ENCODE data around the gene NUP93. TPM values are rescaled to one million over a fixed set of nuclear protein-coding genes. Genes with fewer than 3 reads are reported as not detected.

The NUP93 gene
- total and polyA plus RNA-seq, 2 of the 8 experiments (the other 6 are each of a cell fraction or from before 2014, with no cell fraction given), result 147 to 201 TPM

- Histone ChIP-seq H3K79me2 (ENCODE audit: control insufficient read depth in 1 of 2, insufficient read depth in 2 of 2, low read length in 2 of 2) (no peaks in the 10 kb centered on the region), H3K23me2 (ENCODE audit: low read depth, low read length) (no peaks in the 10 kb centered on the region), H3K23ac (ENCODE audit: insufficient read length) (no peak overlapping the region), H3K4ac (replicated peaks; ENCODE audit: insufficient read length, low read depth, low read length) (no peak overlapping the region), H3K9me3 (ENCODE audit: insufficient read depth in 2 of 2, low read depth in 1 of 2, low read length in 1 of 2) (no peaks in the 10 kb centered on the region), H3K79me1 (ENCODE audit: low read depth, low read length) (no peaks in the 10 kb centered on the region), H2AFZ (ENCODE audit: low read length) (no peak overlapping the region), H2AK5ac (ENCODE audit: low read depth, low read length) (no peak overlapping the region), H4K20me1 (replicated peaks in 1 of 2; ENCODE audit: control insufficient read depth in 1 of 2, insufficient read depth in 2 of 2, low read length in 2 of 2) (no peaks in the 10 kb centered on the region), H3K4me2 (ENCODE audit: insufficient read depth in 1 of 2, low read depth in 2 of 2, low read length in 2 of 2) (no peak overlapping the region), H3K18ac (ENCODE audit: extremely low read depth, low read length) (no peak overlapping the region), H3K56ac (replicated peaks; ENCODE audit: insufficient read length, low read depth, low read length) (no peak overlapping the region), H2BK5ac (ENCODE audit: low read depth, low read length) (no peak overlapping the region), H4K8ac (ENCODE audit: extremely low read depth, insufficient read depth, low read length) (no peak overlapping the region), H3K4me3 (ENCODE audit: extremely low read depth in 1 of 4, insufficient read depth in 2 of 4, low read depth in 3 of 4, low read length in 4 of 4) (no peak overlapping the region), H3K9ac (replicated peaks in 1 of 4; ENCODE audit: extremely low read depth in 1 of 4, low read depth in 3 of 4, low read length in 3 of 4) (no peak overlapping the region), H3K27ac (ENCODE audit: low read depth, low read length) (no peak overlapping the region), H4K5ac (ENCODE audit: insufficient read length, low read depth, low read length) (no peak overlapping the region), H3K27me3 (replicated peaks in 1 of 4; ENCODE audit: control insufficient read depth in 3 of 4, extremely low read depth in 1 of 4, insufficient read depth in 3 of 4, low read length in 3 of 4) (peaks cover 0 to 3% (median 0%) of the 10 kb centered on the region in 4 experiments; a peak in 1 of 7 replicates), H3K4me1 (replicated peaks in 1 of 4; ENCODE audit: control insufficient read depth in 3 of 4, insufficient read depth in 4 of 4, low read length in 3 of 4) (no peaks in the 10 kb centered on the region), H3K14ac (ENCODE audit: insufficient read length) (no peak overlapping the region), H3K36me3 (ENCODE audit: control insufficient read depth in 2 of 4, insufficient read depth in 4 of 4, low read length in 3 of 4) (no peaks in the 10 kb centered on the region), H2BK20ac (ENCODE audit: low read length) (no peak overlapping the region), H4K91ac (replicated peaks; ENCODE audit: insufficient read length, low read length) (no peak overlapping the region), H2BK12ac (ENCODE audit: low read depth, low read length) (no peak overlapping the region), H2BK120ac (replicated peaks; ENCODE audit: low read depth, low read length) (no peak overlapping the region), H2BK15ac (ENCODE audit: low read length) (no peak overlapping the region)
- DNase-seq (ENCODE audit: low read depth in 1 of 2, low spot score in 2 of 2) (no peak), FAIRE-seq (no peak)
- TF ChIP-seq KDM1A (IDR thresholded peaks at IDR 0.05; ENCODE audit: borderline replicate concordance, low read length) (no peak), POLR2A (IDR thresholded peaks at IDR 0.05; ENCODE audit: control extremely low read depth in 1 of 2, low read depth in 2 of 2, low read length in 2 of 2) (no peak)
- 93% methylated on average over 2 of the region's 2 CpGs; no CpG with 5 or more reads in 1 of the 2 experiments for WGBS, 2 experiments (ENCODE audit: extremely low coverage in 1 of 2, insufficient coverage in 1 of 2, insufficient read length in 1 of 2, insufficient replicate concordance in 2 of 2, low coverage in 1 of 2, low lambda C conversion rate in 2 of 2, missing lambda C conversion rate in 1 of 2)
- ChIA-PET CTCF (ENCODE audit: partially characterized antibody) (interaction anchor here (0.6 kb wide), 1 partner anchor 10 kb away, joined by 3 read pairs; no protein-coding TSS in a partner anchor), POLR2A (ENCODE audit: partially characterized antibody) (no interaction called here)
Measured at GRCh38 chr16:56711862-56712261, 18.1 kb upstream of the NUP93 start.

All from H1 (cell line).